H9 (cell line): ENCODE results near the gene PIGL. TPM values are rescaled to one million over a fixed set of nuclear protein-coding genes. Genes with fewer than 3 reads are reported as not detected.
"Not testable (repeated sequence)": the region's sequence is repeated elsewhere in the genome, so short reads cannot be mapped to it uniquely, and the experiment has no call there.

Source experiments
- DNase-seq: peaks from one replicate; pipeline ENCODE4 v3.0.0-alpha.2; 2017
- H2AFZ ChIP-seq: one replicate; pipeline ENCODE4 v1.6.1; 2013; ENCODE audit warnings: mild to moderate bottlenecking, low read length, control low read depth, moderate library complexity
- H2AK5ac ChIP-seq: 2 replicates; pipeline ENCODE4 v1.6.1; 2013; ENCODE audit warnings: low read length, control low read depth, mixed read lengths; ENCODE audit not compliant: insufficient read length
- H2BK120ac ChIP-seq: one replicate; pipeline ENCODE4 v1.6.1; 2013; ENCODE audit warnings: low read depth, mild to moderate bottlenecking, low read length, control low read depth, inconsistent platforms; ENCODE audit not compliant: poor library complexity, severe bottlenecking
- H2BK12ac ChIP-seq: 2 replicates; pipeline ENCODE4 v1.6.1; 2013; ENCODE audit warnings: low read length, control low read depth, mixed read lengths, low read depth; ENCODE audit not compliant: insufficient read length
- H2BK15ac ChIP-seq: 2 replicates; pipeline ENCODE4 v1.6.1; 2013; ENCODE audit warnings: low read depth, low read length, control low read depth
- H2BK20ac ChIP-seq: one replicate; pipeline ENCODE4 v1.6.1; 2013; ENCODE audit warnings: low read depth, mild to moderate bottlenecking, low read length, control low read depth, inconsistent platforms; ENCODE audit not compliant: poor library complexity, severe bottlenecking
- H2BK5ac ChIP-seq: 2 replicates; pipeline ENCODE4 v1.6.1; 2013; ENCODE audit warnings: low read length, control low read depth, mixed read lengths; ENCODE audit not compliant: insufficient read length
- H3K14ac ChIP-seq: 2 replicates; pipeline ENCODE4 v1.6.1; 2013; ENCODE audit warnings: low read length, control low read depth; ENCODE audit not compliant: insufficient read depth
- H3K18ac ChIP-seq: 2 replicates; pipeline ENCODE4 v1.6.1; 2013; ENCODE audit warnings: low read depth, mild to moderate bottlenecking, mixed read lengths, low read length, control low read depth; ENCODE audit not compliant: insufficient read length
- H3K23ac ChIP-seq: 2 replicates; pipeline ENCODE4 v1.6.1; 2013; ENCODE audit warnings: low read length, control low read depth, mixed read lengths, low read depth; ENCODE audit not compliant: insufficient read length
- H3K23me2 ChIP-seq: 2 replicates; pipeline ENCODE4 v1.6.1; 2013; ENCODE audit warnings: low read depth, mild to moderate bottlenecking, mixed read lengths, low read length, control low read depth; ENCODE audit not compliant: insufficient read length, poor library complexity, severe bottlenecking
- H3K27ac ChIP-seq: 2 replicates; pipeline ENCODE4 v1.5.1; 2013; ENCODE audit warnings: low read length, control low read depth, mixed read lengths, low read depth; ENCODE audit not compliant: insufficient read length
- H3K27me3 ChIP-seq: 2 replicates; pipeline ENCODE4 v1.6.1; 2013; ENCODE audit warnings: low read length, control low read depth, inconsistent platforms; ENCODE audit not compliant: insufficient read depth
- H3K4ac ChIP-seq: 2 replicates; pipeline ENCODE4 v1.6.1; 2013; ENCODE audit warnings: low read depth, mild to moderate bottlenecking, control low read depth, inconsistent platforms, low read length, moderate library complexity
- H3K4me1 ChIP-seq: 2 replicates; pipeline ENCODE4 v1.6.1; 2013; ENCODE audit warnings: low read length, control low read depth, inconsistent platforms; ENCODE audit not compliant: insufficient read depth
- H3K4me2 ChIP-seq: 2 replicates; pipeline ENCODE4 v1.6.1; 2013; ENCODE audit warnings: low read length, control low read depth, mixed read lengths; ENCODE audit not compliant: insufficient read length, insufficient read depth
- H3K56ac ChIP-seq: 2 replicates; pipeline ENCODE4 v1.6.1; 2013; ENCODE audit warnings: low read depth, mild to moderate bottlenecking, mixed read lengths, low read length, control low read depth; ENCODE audit not compliant: insufficient read length
- H3K79me1 ChIP-seq: 2 replicates; pipeline ENCODE4 v1.6.1; 2013; ENCODE audit warnings: low read depth, mild to moderate bottlenecking, moderate library complexity, low read length, control low read depth, inconsistent platforms; ENCODE audit not compliant: insufficient read depth, poor library complexity, severe bottlenecking
- H3K79me2 ChIP-seq: 2 replicates; pipeline ENCODE4 v1.6.1; 2013; ENCODE audit warnings: low read length, control low read depth, inconsistent platforms; ENCODE audit not compliant: insufficient read depth
- H3K9ac ChIP-seq: 2 replicates; pipeline ENCODE4 v1.6.1; 2013; ENCODE audit warnings: low read length, control low read depth, mixed read lengths; ENCODE audit not compliant: insufficient read length; ENCODE audit errors: extremely low read depth
- H3K9me3 ChIP-seq: one replicate; pipeline ENCODE4 v1.6.1; 2013; ENCODE audit warnings: low read depth, low read length, inconsistent platforms; ENCODE audit not compliant: control insufficient read depth
- H3T11ph ChIP-seq: one replicate; pipeline ENCODE4 v1.6.1; 2013; ENCODE audit warnings: mild to moderate bottlenecking, low read length, control low read depth, inconsistent platforms
- H4K20me1 ChIP-seq: one replicate; pipeline ENCODE4 v1.6.1; 2013; ENCODE audit not compliant: control insufficient read depth, insufficient read length, insufficient read depth
- H4K5ac ChIP-seq: 2 replicates; pipeline ENCODE4 v1.6.1; 2013; ENCODE audit warnings: low read depth, mild to moderate bottlenecking, mixed read lengths, low read length, control low read depth; ENCODE audit not compliant: insufficient read length
- H4K8ac ChIP-seq: replicated peaks from 2 replicates; pipeline ENCODE4 v1.6.1; 2013; ENCODE audit warnings: low read length, control low read depth, mixed read lengths, low read depth; ENCODE audit not compliant: insufficient read length
- H4K91ac ChIP-seq: 2 replicates; pipeline ENCODE4 v1.6.1; 2013; ENCODE audit warnings: low read depth, mild to moderate bottlenecking, moderate library complexity, mixed read lengths, low read length, control low read depth; ENCODE audit not compliant: insufficient read length
- H3K27ac Mint-ChIP-seq, 3 experiments: 2 replicates in 2 of 3; 3 replicates in 1 of 3; pipeline ENCODE4 v1.8.0; 2020 to 2021; ENCODE audit warnings: mixed read lengths in 3 of 3, mild to moderate bottlenecking in 1 of 3, moderate library complexity in 1 of 3
- H3K27me3 Mint-ChIP-seq: 2 replicates; pipeline ENCODE4 v1.8.0; 2021; ENCODE audit warnings: low read depth, mild to moderate bottlenecking, moderate library complexity, mixed read lengths
- H3K36me3 Mint-ChIP-seq, 3 experiments: 2 replicates in 2 of 3; 3 replicates in 1 of 3; pipeline ENCODE4 v1.8.0; 2020 to 2021; ENCODE audit warnings: low read depth in 3 of 3, mixed read lengths in 3 of 3; ENCODE audit not compliant: insufficient read depth in 1 of 3
- H3K4me1 Mint-ChIP-seq, 2 experiments: 2 replicates each; pipeline ENCODE4 v1.8.0; 2020; ENCODE audit warnings: mixed read lengths in 2 of 2
- H3K4me3 Mint-ChIP-seq, 2 experiments: 2 replicates in 1 of 2; 3 replicates in 1 of 2; pipeline ENCODE4 v1.8.0; 2020 to 2021; ENCODE audit warnings: mild to moderate bottlenecking in 2 of 2, mixed read lengths in 2 of 2, moderate library complexity in 1 of 2
- H3K9me3 Mint-ChIP-seq, 2 experiments: 2 replicates in 1 of 2; 3 replicates in 1 of 2; pipeline ENCODE4 v1.8.0; 2020; ENCODE audit warnings: mild to moderate bottlenecking in 2 of 2, mixed read lengths in 2 of 2, moderate library complexity in 1 of 2
- WGBS: extraction: QIAGEN DNeasy Blood & Tissue Kit; methylation state at CpG from one replicate; pipeline ENCODE4 v1.1.7; 2013; ENCODE audit warnings: missing lambda C conversion rate, low lambda C conversion rate, mixed read lengths; ENCODE audit not compliant: insufficient read length; ENCODE audit errors: extremely low coverage; 5-methylcytosine and 5-hydroxymethylcytosine counted together
- total RNA-seq: library from RNA; stranded (reverse); gene quantifications from 2 replicates; pipeline ENCODE4 v1.2.1, GENCODE V29; 2021
- TF ChIP-seq, protein P1 (sequence below): fragments of 200-600 bp; sonication (generic); conservative IDR thresholded peaks from 3 replicates; pipeline ENCODE4 v1.8.0; 2021; ENCODE audit warnings: antibody characterized with exemption, mild to moderate bottlenecking

PIGL gene
- total RNA-seq, 1 experiment from 2014 or later = 21.6 TPM

DNA sequence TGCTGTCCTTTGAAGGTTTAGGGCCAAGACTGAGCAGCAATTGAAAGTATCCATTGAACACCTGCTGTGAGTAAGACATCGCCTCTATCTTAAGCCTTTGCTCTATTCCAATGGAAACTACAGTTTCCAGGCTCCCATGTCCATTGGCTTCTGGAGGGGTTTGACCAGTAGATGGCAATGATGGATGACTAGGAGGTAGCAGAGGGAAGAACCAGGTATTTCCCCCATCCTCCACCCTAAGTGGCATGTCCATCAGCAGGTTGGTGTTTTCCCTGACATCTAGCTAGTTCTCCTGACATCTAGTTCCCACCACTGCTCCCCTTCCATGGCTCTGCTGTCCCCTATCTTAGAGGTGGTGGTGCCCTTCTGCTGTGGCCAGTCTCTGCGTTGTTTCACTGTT lies 77.5 kb downstream of the PIGL start:
- DNase-seq = no peak
- H4K20me1 ChIP-seq = no peaks in the 10 kb centered on the region
- H4K5ac ChIP-seq = no peak overlapping the region
- no peak overlapping the region for H3K14ac ChIP-seq
- no peaks in the 10 kb centered on the region for H3K79me1 ChIP-seq
- H2BK15ac ChIP-seq = no peak overlapping the region
- Mint-ChIP-seq H3K9me3 (no peaks in the 10 kb centered on the region), H3K27me3 (no peaks in the 10 kb centered on the region), H3K4me1 (peaks cover 10 to 12% of the 10 kb centered on the region in 2 experiments), H3K4me3 (no peak overlapping the region), H3K27ac (peak overlapping the region in 1 of 3 experiments; percentile 48; a peak in 1 of 7 replicates), H3K36me3 (no peaks in the 10 kb centered on the region; a peak in 5 of 7 replicates)
- no peaks in the 10 kb centered on the region for H3K27me3 ChIP-seq
- no peak overlapping the region for H3K56ac ChIP-seq
- no peaks in the 10 kb centered on the region for H3K9me3 ChIP-seq
- WGBS = no CpG with 5 or more reads among the region's 2 CpGs
- no peak overlapping the region for H3T11ph ChIP-seq
- H2BK20ac ChIP-seq = no peak overlapping the region
- no peak overlapping the region for H2AFZ ChIP-seq
- no peak overlapping the region for H2AK5ac ChIP-seq
- H3K4ac ChIP-seq = no peak overlapping the region
- H4K91ac ChIP-seq = no peak overlapping the region
- H4K8ac ChIP-seq = no peak overlapping the region
- H2BK5ac ChIP-seq = no peak overlapping the region
- no peaks in the 10 kb centered on the region for H3K79me2 ChIP-seq
- H3K9ac ChIP-seq = no peak overlapping the region
- H3K4me2 ChIP-seq = no peak overlapping the region
- H2BK120ac ChIP-seq = no peak overlapping the region
- no peak overlapping the region for H3K27ac ChIP-seq
- no peak overlapping the region for H2BK12ac ChIP-seq
- TF ChIP-seq, protein P1, sequence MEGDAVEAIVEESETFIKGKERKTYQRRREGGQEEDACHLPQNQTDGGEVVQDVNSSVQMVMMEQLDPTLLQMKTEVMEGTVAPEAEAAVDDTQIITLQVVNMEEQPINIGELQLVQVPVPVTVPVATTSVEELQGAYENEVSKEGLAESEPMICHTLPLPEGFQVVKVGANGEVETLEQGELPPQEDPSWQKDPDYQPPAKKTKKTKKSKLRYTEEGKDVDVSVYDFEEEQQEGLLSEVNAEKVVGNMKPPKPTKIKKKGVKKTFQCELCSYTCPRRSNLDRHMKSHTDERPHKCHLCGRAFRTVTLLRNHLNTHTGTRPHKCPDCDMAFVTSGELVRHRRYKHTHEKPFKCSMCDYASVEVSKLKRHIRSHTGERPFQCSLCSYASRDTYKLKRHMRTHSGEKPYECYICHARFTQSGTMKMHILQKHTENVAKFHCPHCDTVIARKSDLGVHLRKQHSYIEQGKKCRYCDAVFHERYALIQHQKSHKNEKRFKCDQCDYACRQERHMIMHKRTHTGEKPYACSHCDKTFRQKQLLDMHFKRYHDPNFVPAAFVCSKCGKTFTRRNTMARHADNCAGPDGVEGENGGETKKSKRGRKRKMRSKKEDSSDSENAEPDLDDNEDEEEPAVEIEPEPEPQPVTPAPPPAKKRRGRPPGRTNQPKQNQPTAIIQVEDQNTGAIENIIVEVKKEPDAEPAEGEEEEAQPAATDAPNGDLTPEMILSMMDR = no peak
- no peaks in the 10 kb centered on the region for H3K4me1 ChIP-seq
- H3K23me2 ChIP-seq = no peaks in the 10 kb centered on the region
- no peak overlapping the region for H3K23ac ChIP-seq
- H3K18ac ChIP-seq = no peak overlapping the region

DNA sequence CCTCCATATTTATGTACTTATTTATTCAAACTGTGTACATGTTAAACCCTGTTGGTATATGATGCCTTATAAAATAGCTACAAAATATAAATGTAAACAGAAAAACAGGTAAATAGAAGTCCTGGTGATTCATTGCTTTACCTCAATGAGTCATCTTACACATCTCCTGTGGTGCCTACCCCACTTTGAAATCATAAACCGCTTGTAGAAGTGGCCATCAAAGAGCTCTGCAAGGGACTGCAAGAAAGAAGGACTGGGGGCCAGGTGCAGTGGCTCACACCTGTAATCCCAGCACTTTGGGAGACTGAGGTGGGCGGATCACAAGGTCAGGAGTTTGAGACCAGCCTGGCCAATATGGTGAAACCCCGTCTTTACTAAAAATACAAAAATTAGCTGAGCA lies 79.1 kb downstream of the PIGL start:
- H3T11ph ChIP-seq = not testable (repeated sequence)

More for the DNA sequence above, 79.1 kb downstream of the PIGL start:
- H2BK120ac ChIP-seq, H3K4me3 Mint-ChIP-seq, H3K9me3 Mint-ChIP-seq, H3K4ac ChIP-seq, H2AK5ac ChIP-seq, H3K18ac ChIP-seq, H3K14ac ChIP-seq, H2AFZ ChIP-seq, DNase-seq, H3K56ac ChIP-seq, H3K79me1 ChIP-seq, H4K5ac ChIP-seq, H4K8ac ChIP-seq, H2BK12ac ChIP-seq, H4K91ac ChIP-seq, H2BK20ac ChIP-seq, H4K20me1 ChIP-seq, H3K27me3 ChIP-seq, H3K27ac Mint-ChIP-seq, H2BK15ac ChIP-seq, H3K79me2 ChIP-seq, H3K36me3 Mint-ChIP-seq, H2BK5ac ChIP-seq, H3K4me2 ChIP-seq, H3K9ac ChIP-seq, H3K27ac ChIP-seq, H3K27me3 Mint-ChIP-seq, H3K23me2 ChIP-seq, H3K9me3 ChIP-seq, H3K23ac ChIP-seq, H3K4me1 ChIP-seq: not testable (repeated sequence)
- no CpG with 5 or more reads among the region's 3 CpGs for WGBS
- H3K4me1 Mint-ChIP-seq = peaks cover 10 to 12% of the 10 kb centered on the region in 2 experiments
